Tongue (tissue), 2 donors: ENCODE data around the gene FPR1. TPM values are rescaled to one million over a fixed set of nuclear protein-coding genes. Genes with fewer than 3 reads are reported as not detected.
A peak's percentile ranks its signal among the peaks of the same experiment; 100 is the strongest.

ENCODE experiments used
- DNase-seq: peaks from one replicate; pipeline ENCODE4 v3.0.0-alpha.2; 2015
- total RNA-seq: library from RNA; depleted of rRNA; stranded (reverse); fragments of >200 nt; gene quantifications from one replicate; pipeline ENCODE4 v1.2.3, GENCODE V29; 2014

The FPR1 gene
- total RNA-seq = 1.8 TPM

DNA sequence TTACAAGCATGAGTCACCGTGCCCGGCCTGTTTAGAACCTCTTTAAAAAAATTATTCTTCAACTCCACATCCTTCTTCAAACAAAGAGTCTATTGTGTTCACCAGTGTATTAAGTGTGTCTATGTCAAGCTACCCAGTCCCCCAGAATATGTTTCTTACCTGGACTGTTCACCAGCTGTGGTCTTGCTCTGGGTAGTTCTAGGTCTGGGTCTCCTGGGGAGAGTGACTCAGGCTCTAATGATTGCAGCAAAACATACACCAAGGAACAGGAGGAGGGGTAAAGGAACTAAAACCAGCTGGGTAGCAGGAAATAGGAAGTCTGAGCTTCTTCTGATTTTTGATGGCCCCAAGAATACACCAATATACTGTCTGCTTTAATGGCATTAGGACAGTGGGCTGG, at the start of gene FPR1:
Gene FPR1, minus strand, starts transcription at position 224 of the 400 bp plus-strand sequence. CDS start 4,884 bp downstream, outside the sequence.
- DNase-seq = no peak

GRCh38 chr19:51800473-51801244, 49.0 kb upstream of the FPR1 start:
- no peak for DNase-seq

GRCh38 chr19:51799774-51800472, 48.2 kb upstream of the FPR1 start:
- DNase-seq = no peak

- DNase-seq = peak; percentile 61
Observed at GRCh38 chr19:51799034-51799773, 47.5 kb upstream of the FPR1 start.

DNA sequence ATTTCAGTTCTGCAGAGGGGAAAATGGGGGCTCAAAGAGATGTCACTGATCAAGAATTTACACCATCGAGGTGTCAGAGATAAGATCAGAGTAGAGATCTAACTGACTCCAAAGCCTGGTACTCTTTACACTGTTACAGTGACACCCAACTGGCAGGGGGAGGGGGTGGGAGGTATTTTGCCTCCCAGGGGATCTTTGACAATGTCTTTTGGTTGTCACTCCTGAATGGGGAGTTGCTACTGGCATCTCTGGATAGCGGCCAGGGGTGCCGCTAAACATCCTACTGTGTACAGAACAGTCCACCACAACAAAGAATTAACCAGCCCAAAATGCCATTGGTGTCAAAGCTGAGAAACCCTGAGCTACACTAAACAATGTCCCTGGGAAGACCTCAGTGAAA, 46.4 kb upstream of the FPR1 start:
- DNase-seq = no peak

DNA sequence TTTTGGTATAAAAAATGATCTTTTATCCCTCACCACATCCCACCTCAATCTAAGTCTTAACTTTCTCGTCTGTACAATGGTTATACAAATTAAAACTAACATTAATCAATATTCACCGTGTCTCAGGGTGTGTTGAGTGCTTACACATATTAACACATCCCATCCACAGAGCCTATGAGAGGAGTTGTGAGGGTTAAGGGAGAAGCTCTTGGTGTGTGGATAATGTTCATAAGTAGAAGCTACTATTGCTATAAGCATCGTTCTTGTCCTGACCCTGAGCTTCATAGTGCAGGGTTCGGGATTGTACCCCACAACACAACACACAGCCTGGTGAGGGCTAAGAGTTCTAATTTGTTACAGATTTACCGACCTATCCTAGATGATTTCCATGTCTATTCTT, 45.8 kb upstream of the FPR1 start:
- no peak for DNase-seq

DNA sequence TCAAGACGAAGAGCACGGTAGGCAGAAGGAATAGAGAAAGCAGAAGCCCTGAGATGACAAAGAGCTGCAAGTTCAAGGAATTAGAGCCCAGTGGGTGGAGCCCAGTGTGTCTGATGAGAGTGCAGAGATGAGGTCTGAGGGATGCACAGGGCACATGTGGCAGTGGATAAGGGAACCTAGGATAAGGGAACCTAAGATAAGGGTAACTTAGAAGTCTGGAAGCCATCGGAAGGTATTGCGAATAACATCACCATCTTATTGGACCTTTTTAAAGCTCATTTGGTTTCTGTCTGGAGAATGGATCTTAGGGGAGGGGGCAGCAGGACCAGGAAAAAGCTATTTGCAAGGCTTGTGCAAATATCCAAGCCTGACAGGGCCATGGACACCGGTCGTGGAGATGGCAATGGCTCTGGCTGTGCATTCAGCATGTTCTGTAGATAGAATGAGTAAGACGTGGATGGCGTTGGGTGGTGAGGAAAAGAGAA, 44.6 kb upstream of the FPR1 start:
- DNase-seq = no peak

- DNase-seq = no peak
Observed at GRCh38 chr19:51794885-51795490, 43.3 kb upstream of the FPR1 start, which contains the start of gene FPR3. FPR3 (plus strand) TSS chr19:51795157; CDS start chr19:51823749, 28,592 bp downstream.

- DNase-seq = no peak
Observed at GRCh38 chr19:51793994-51794393, 42.3 kb upstream of the FPR1 start.

DNA sequence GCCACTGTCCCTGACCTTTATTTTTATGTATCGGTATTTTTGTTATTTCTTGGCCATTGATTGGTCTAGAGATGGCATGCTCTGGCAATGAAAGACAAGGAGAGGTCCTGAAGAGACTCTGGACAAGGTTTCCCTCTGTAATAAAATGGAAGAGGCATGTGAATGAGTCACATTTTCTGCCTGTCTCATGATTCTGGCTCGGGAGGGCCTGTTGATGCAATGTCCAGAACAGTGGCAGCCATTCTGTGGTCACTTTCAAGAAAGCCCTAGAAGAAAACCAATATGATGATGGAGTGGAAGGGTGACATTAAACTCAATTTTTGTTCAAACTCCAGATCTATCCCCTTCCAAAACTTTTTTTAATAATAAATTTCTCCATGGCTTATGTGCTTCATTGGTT, 41.3 kb upstream of the FPR1 start:
- DNase-seq = no peak

DNA sequence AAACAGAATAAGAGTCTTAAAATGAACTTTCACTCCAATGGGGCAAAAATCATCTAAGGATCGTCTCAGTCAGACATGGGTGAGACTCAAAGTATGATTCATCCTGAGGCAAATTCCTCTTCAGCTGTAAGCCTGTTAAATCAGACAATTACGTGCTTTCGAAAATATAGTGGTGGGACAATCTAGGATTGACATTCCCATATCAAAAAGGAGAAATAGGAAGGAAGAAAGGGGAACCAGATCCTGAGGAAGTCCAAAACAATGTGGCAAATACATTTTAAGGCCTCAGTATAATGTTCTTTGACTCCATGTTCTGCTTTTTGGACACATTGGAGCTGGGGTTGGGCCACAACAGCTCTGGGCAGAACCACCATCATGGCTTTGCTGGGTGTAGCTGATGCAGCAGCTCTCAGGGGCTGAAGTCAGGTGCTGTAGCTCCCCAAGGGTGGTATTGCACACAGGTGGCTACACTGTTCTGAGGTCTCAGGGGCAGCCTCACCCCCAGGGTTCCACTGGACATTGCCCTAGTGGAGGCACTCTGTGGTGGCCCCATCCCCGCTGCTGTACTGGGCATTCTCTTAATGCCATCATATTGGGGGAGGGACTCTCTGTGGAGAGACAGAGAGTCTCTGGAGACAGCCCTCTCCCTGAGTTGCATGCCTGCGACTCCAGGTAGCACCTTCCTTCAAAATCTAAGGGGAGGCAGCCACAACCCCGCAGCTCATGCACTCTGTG, 37.5 kb upstream of the FPR1 start:
- no peak for DNase-seq

DNA sequence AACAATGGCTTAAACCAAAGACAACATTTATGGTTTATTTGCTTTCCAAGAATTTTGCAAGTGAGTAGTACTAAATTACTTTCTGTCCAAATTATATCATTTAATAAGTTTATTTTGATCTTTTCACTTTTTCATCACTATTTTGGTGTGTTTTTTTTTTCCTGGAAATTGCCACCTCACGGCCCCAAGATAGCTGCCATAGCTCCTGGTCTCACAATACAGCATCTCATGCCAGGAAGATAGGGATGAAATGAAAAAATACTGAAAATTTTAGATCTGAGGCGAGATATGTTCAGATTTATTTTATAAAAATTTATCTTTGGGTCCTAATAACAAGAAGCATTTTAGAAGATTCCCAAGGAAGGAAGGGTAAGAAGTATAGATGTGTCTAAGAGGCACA, 36.4 kb upstream of the FPR1 start:
- DNase-seq = no peak

GRCh38 chr19:51786646-51787494, 35.2 kb upstream of the FPR1 start:
- no peak for DNase-seq

DNA sequence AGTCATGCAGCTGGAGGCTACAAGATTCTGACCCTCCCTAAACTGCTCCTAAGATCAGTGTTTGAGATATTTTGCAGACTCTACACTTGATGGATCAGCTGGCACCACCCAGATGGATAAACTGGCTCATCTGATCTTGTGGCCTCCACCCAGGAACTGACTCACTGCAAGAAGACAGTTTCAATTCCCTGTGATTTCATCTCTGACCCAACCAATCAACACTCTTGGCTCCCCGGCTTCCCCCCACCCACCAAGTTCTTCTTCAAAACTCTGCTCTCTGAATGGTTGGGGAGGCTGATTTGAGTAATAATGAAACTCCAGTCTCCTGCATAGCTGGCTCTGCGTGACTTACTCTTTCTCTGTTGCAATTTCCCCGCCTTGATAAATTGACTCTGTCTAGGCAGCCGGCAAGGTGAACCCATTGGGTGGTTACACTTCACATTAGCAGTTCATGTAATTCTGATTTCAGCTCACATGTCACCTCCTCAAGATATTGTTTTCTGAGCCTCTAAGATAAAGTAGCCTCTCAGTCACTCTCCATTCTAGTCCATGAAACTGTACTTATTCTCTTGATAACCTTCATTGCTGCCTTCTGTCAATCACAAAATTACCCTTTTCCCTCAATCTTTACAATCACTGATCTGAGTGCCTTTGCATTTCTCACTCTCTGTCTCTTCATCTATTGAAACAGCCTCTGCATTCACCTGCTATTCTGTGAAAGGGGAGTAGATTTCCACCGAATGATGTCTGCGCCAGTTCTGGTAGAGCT, 33.4 kb upstream of the FPR1 start:
- peak; percentile 8 for DNase-seq

GRCh38 chr19:51784109-51784785, 32.6 kb upstream of the FPR1 start:
- no peak for DNase-seq

DNA sequence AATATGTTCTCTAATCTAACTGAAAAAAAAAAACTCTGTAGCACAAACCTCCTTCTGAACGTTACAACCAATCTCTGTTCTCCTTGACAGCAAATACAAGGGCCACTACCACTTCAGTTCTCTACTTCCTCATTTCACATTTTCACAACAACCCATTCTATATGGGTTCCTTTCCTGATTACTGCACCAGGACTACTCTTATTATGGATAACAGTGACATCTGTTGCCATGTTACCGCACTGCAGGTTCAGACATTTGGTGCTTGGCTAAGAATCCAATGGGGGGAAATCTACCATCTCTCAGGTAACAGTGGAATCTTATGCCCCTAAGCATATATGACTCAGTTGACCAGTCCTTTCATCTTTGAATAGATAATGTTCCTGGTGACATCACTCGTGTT, 31.7 kb upstream of the FPR1 start:
- peak; percentile 12 for DNase-seq

- no peak for DNase-seq
Observed at GRCh38 chr19:51781999-51782398, 30.3 kb upstream of the FPR1 start.

- DNase-seq = no peak
Observed at GRCh38 chr19:51780270-51780669, 28.6 kb upstream of the FPR1 start.

DNA sequence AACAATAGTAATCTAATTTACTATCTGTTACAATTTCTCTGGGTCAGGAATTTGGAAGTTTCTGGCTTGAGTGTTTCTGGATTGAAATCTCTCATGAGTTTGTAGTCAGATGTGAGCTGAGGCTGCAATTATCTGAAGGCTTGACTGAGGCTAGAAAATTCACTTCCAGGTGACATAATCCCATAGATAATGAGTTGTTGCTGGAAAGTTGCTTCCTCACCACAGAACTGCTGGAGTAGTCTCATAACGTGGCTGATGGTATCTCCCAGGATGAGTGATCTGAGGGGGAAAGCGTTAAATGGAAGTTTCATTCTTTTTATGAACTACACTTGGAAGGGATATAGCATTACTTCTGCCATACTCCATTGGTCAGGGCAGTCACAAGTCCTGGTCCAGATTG, 28.0 kb upstream of the FPR1 start:
- no peak for DNase-seq
